HEK293 (cell line): ENCODE results near the gene GNAI2.

Experiments used
- CTCF ChIA-PET: fragments of 350-600 bp; formaldehyde crosslinking; extraction: SDS; loops from one replicate; lab custom pipeline; 2021; ENCODE audit warnings: antibody characterized with exemption; lab: Yijun Ruan, JAX
- POLR2A ChIA-PET: fragments of 300-600 bp; formaldehyde crosslinking; extraction: SDS; loops from one replicate; lab custom pipeline; 2020; ENCODE audit warnings: antibody characterized with exemption, inconsistent platforms; lab: Yijun Ruan, JAX
- H3K27ac ChIP-seq: fragments of 200-500 bp; sonication (Bioruptor generic); 2 replicates; pipeline ENCODE4 v1.5.1; 2014; ENCODE audit warnings: low read depth, low read length, control low read depth, inconsistent platforms; ENCODE audit errors: extremely low read depth
- H3K36me3 ChIP-seq, 2 experiments: fragments of 200-500 bp in 1 of 2; sonication (Bioruptor generic) in 1 of 2; 1 replicate in 1 of 2; 2 replicates in 1 of 2; pipeline ENCODE4 v1.5.1; 2014 to 2017; ENCODE audit warnings: inconsistent platforms in 2 of 2, low read length in 2 of 2; ENCODE audit not compliant: control insufficient read depth in 2 of 2, insufficient read depth in 1 of 2
- H3K4me1 ChIP-seq: fragments of 200-500 bp; sonication (Bioruptor generic); 2 replicates; pipeline ENCODE4 v1.5.1; 2014; ENCODE audit warnings: mild to moderate bottlenecking, low read length, inconsistent platforms; ENCODE audit not compliant: control insufficient read depth, insufficient read depth
- H3K4me3 ChIP-seq: 2 replicates; pipeline ENCODE4 v1.5.1; 2011; ENCODE audit warnings: low read depth, mild to moderate bottlenecking, control low read depth, low read length, moderate library complexity
- H3K9me3 ChIP-seq: fragments of 200-500 bp; sonication (Bioruptor generic); 2 replicates; pipeline ENCODE4 v1.5.1; 2014; ENCODE audit warnings: low read depth, low read length, inconsistent platforms; ENCODE audit not compliant: control insufficient read depth, insufficient read depth
- FEZF1 ChIP-seq: fragments of 450-650 bp; formaldehyde crosslinking; IDR thresholded peaks from 2 replicates; pipeline ENCODE4 v1.5.1; 2016; ENCODE audit warnings: missing biosample characterization, missing genetic modification characterization
- GFI1B ChIP-seq: fragments of 450-650 bp; formaldehyde crosslinking; IDR thresholded peaks from 2 replicates; pipeline ENCODE4 v1.5.1; 2016; ENCODE audit warnings: missing biosample characterization, missing genetic modification characterization
- HOXC10 ChIP-seq: sonication (generic); formaldehyde crosslinking; IDR thresholded peaks from 2 replicates; pipeline ENCODE4 v1.8.1; 2023; ENCODE audit warnings: mild to moderate bottlenecking, missing genetic modification reagents
- MEIS1 ChIP-seq: sonication (generic); formaldehyde crosslinking; IDR thresholded peaks from 2 replicates; pipeline ENCODE4 v1.8.1; 2022; ENCODE audit warnings: missing genetic modification reagents, mild to moderate bottlenecking, borderline replicate concordance
- SCRT1 ChIP-seq: fragments of 450-650 bp; formaldehyde crosslinking; IDR thresholded peaks from 2 replicates; pipeline ENCODE4 v1.5.1; 2016; ENCODE audit warnings: missing biosample characterization, missing genetic modification characterization, borderline replicate concordance
- ZBTB8A ChIP-seq: fragments of 450-650 bp; formaldehyde crosslinking; IDR thresholded peaks from 2 replicates; pipeline ENCODE4 v1.5.1; 2016; ENCODE audit warnings: missing biosample characterization, missing genetic modification characterization
- ZFP3 ChIP-seq: fragments of 450-650 bp; formaldehyde crosslinking; IDR thresholded peaks from 2 replicates; pipeline ENCODE4 v1.5.1; 2016; ENCODE audit warnings: low read depth, missing biosample characterization, missing genetic modification characterization
- ZIC2 ChIP-seq: fragments of 450-650 bp; formaldehyde crosslinking; IDR thresholded peaks from 2 replicates; pipeline ENCODE4 v1.5.1; 2016; ENCODE audit warnings: missing biosample characterization, missing genetic modification characterization
- ZNF174 ChIP-seq: fragments of 450-650 bp; formaldehyde crosslinking; IDR thresholded peaks from 2 replicates; pipeline ENCODE4 v1.5.0; 2017; ENCODE audit warnings: missing biosample characterization, mild to moderate bottlenecking, missing genetic modification characterization
- ZNF248 ChIP-seq: fragments of 450-650 bp; formaldehyde crosslinking; IDR thresholded peaks from 2 replicates; pipeline ENCODE4 v1.5.1; 2017; ENCODE audit warnings: missing biosample characterization, missing genetic modification characterization
- ZNF335 ChIP-seq: fragments of 450-650 bp; formaldehyde crosslinking; conservative IDR thresholded peaks from 2 replicates; pipeline ENCODE4 v1.5.1; 2016; ENCODE audit warnings: missing biosample characterization, missing genetic modification characterization
- ZNF354C ChIP-seq: fragments of 450-650 bp; formaldehyde crosslinking; IDR thresholded peaks from 2 replicates; pipeline ENCODE4 v1.5.1; 2016; ENCODE audit warnings: missing biosample characterization, missing genetic modification characterization, low read depth, borderline replicate concordance
- ZNF404 ChIP-seq: fragments of 450-650 bp; formaldehyde crosslinking; IDR thresholded peaks from 2 replicates; pipeline ENCODE4 v1.5.1; 2017; ENCODE audit warnings: missing biosample characterization, missing genetic modification characterization
- ZNF426 ChIP-seq: fragments of 450-650 bp; formaldehyde crosslinking; IDR thresholded peaks from 2 replicates; pipeline ENCODE4 v1.5.1; 2017; ENCODE audit warnings: missing biosample characterization, missing genetic modification characterization, mild to moderate bottlenecking, inconsistent platforms, moderate library complexity
- ZNF529 ChIP-seq: fragments of 450-650 bp; formaldehyde crosslinking; IDR thresholded peaks from 2 replicates; pipeline ENCODE4 v1.5.1; 2017; ENCODE audit warnings: missing genetic modification characterization, missing biosample characterization; ENCODE audit not compliant: insufficient replicate concordance
- ZNF530 ChIP-seq: fragments of 450-650 bp; formaldehyde crosslinking; IDR thresholded peaks from 2 replicates; pipeline ENCODE4 v1.5.1; 2016; ENCODE audit warnings: low read depth, missing biosample characterization, missing genetic modification characterization
- ZNF600 ChIP-seq: fragments of 450-650 bp; formaldehyde crosslinking; IDR thresholded peaks from 2 replicates; pipeline ENCODE4 v1.5.1; 2016; ENCODE audit warnings: missing biosample characterization, missing genetic modification characterization
- ZNF610 ChIP-seq: fragments of 450-650 bp; formaldehyde crosslinking; IDR thresholded peaks from 2 replicates; pipeline ENCODE4 v1.5.1; 2016; ENCODE audit warnings: missing biosample characterization, missing genetic modification characterization, borderline replicate concordance
- ZNF621 ChIP-seq: fragments of 450-650 bp; formaldehyde crosslinking; IDR thresholded peaks from 2 replicates; pipeline ENCODE4 v1.5.1; 2017; ENCODE audit warnings: missing biosample characterization, missing genetic modification characterization
- ZNF623 ChIP-seq: fragments of 450-650 bp; formaldehyde crosslinking; IDR thresholded peaks from 2 replicates; pipeline ENCODE4 v1.5.1; 2016; ENCODE audit warnings: missing biosample characterization, missing genetic modification characterization
- ZNF660 ChIP-seq: fragments of 450-650 bp; IDR thresholded peaks from 2 replicates; pipeline ENCODE4 v1.5.1; 2018; ENCODE audit warnings: missing biosample characterization, mild to moderate bottlenecking, missing genetic modification characterization
- ZNF768 ChIP-seq: fragments of 450-650 bp; formaldehyde crosslinking; IDR thresholded peaks from 2 replicates; pipeline ENCODE4 v1.5.1; 2018; ENCODE audit warnings: missing biosample characterization, mild to moderate bottlenecking, missing genetic modification characterization
- ZNF843 ChIP-seq: fragments of 450-650 bp; formaldehyde crosslinking; IDR thresholded peaks from 2 replicates; pipeline ENCODE4 v1.5.1; 2016; ENCODE audit warnings: missing biosample characterization, missing genetic modification characterization
- TF ChIP-seq, protein P1 (sequence below): fragments of 450-650 bp; formaldehyde crosslinking; IDR thresholded peaks from 2 replicates; pipeline ENCODE4 v1.5.1; 2016; ENCODE audit warnings: missing biosample characterization, missing genetic modification characterization
- TF ChIP-seq, protein P2 (sequence below): fragments of 450-650 bp; formaldehyde crosslinking; IDR thresholded peaks from 2 replicates; pipeline ENCODE4 v1.5.1; 2016; ENCODE audit warnings: missing biosample characterization, missing genetic modification characterization
- TF ChIP-seq, protein P3 (sequence below): fragments of 450-650 bp; IDR thresholded peaks from 2 replicates; pipeline ENCODE4 v1.5.1; 2018; ENCODE audit warnings: missing biosample characterization, missing genetic modification characterization
- TF ChIP-seq, protein P4 (sequence below): fragments of 450-650 bp; formaldehyde crosslinking; optimal IDR thresholded peaks from 2 replicates; pipeline ENCODE3; 2016; ENCODE audit warnings: missing biosample characterization, mild to moderate bottlenecking, missing genetic modification characterization

GNAI2 gene

DNA sequence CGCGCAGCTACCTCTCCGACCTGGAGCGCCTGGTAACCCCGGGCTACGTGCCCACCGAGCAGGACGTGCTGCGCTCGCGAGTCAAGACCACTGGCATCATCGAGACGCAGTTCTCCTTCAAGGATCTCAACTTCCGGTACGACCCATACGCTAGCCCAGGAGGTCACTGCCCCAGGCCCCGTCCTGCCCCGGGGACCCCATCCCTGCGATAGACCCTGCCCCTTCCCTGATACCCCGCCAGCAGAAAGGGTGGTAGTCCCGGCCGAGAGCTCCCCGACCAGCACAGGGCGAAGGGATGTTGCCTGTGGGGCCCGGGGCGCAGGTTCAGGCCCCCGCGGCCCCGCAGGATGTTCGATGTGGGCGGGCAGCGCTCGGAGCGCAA lies 42.3 kb upstream of the GNAI2 start:
- TF ChIP-seq ZNF610 (tag by site-specific recombination): no peak
- TF ChIP-seq, protein P1, sequence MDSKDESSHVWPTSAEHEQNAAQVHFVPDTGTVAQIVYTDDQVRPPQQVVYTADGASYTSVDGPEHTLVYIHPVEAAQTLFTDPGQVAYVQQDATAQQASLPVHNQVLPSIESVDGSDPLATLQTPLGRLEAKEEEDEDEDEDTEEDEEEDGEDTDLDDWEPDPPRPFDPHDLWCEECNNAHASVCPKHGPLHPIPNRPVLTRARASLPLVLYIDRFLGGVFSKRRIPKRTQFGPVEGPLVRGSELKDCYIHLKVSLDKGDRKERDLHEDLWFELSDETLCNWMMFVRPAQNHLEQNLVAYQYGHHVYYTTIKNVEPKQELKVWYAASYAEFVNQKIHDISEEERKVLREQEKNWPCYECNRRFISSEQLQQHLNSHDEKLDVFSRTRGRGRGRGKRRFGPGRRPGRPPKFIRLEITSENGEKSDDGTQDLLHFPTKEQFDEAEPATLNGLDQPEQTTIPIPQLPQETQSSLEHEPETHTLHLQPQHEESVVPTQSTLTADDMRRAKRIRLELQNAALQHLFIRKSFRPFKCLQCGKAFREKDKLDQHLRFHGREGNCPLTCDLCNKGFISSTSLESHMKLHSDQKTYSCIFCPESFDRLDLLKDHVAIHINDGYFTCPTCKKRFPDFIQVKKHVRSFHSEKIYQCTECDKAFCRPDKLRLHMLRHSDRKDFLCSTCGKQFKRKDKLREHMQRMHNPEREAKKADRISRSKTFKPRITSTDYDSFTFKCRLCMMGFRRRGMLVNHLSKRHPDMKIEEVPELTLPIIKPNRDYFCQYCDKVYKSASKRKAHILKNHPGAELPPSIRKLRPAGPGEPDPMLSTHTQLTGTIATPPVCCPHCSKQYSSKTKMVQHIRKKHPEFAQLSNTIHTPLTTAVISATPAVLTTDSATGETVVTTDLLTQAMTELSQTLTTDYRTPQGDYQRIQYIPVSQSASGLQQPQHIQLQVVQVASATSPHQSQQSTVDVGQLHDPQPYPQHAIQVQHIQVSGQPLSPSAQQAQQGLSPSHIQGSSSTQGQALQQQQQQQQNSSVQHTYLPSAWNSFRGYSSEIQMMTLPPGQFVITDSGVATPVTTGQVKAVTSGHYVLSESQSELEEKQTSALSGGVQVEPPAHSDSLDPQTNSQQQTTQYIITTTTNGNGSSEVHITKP (tag by site-specific recombination): no peak
- TF ChIP-seq ZNF843: no peak
- TF ChIP-seq MEIS1 (CRISPR knock-in tag): no peak
- no peak for TF ChIP-seq SCRT1 (tag by site-specific recombination)
- TF ChIP-seq ZNF426 (tag by site-specific recombination): no peak
- no peak for TF ChIP-seq ZNF768
- TF ChIP-seq ZNF530 (tag by site-specific recombination): no peak
- no peak for TF ChIP-seq ZNF335 (tag by site-specific recombination)
- no peak for TF ChIP-seq ZNF621 (tag by site-specific recombination)
- no peak for TF ChIP-seq ZNF660 (tag by site-specific recombination)
- TF ChIP-seq, protein P2, sequence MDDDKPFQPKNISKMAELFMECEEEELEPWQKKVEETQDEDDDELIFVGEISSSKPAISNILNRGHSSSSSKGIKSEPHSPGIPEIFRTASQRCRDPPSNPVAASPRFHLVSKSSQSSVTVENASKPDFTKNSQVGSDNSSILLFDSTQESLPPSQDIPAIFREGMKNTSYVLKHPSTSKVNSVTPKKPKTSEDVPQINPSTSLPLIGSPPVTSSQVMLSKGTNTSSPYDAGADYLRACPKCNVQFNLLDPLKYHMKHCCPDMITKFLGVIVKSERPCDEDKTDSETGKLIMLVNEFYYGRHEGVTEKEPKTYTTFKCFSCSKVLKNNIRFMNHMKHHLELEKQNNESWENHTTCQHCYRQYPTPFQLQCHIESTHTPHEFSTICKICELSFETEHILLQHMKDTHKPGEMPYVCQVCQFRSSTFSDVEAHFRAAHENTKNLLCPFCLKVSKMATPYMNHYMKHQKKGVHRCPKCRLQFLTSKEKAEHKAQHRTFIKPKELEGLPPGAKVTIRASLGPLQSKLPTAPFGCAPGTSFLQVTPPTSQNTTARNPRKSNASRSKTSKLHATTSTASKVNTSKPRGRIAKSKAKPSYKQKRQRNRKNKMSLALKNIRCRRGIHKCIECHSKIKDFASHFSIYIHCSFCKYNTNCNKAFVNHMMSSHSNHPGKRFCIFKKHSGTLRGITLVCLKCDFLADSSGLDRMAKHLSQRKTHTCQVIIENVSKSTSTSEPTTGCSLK (tag by site-specific recombination): no peak
- no peak for TF ChIP-seq GFI1B (tag by site-specific recombination)
- TF ChIP-seq ZIC2 (tag by site-specific recombination): no peak
- TF ChIP-seq ZNF248: no peak
- TF ChIP-seq, protein P3, sequence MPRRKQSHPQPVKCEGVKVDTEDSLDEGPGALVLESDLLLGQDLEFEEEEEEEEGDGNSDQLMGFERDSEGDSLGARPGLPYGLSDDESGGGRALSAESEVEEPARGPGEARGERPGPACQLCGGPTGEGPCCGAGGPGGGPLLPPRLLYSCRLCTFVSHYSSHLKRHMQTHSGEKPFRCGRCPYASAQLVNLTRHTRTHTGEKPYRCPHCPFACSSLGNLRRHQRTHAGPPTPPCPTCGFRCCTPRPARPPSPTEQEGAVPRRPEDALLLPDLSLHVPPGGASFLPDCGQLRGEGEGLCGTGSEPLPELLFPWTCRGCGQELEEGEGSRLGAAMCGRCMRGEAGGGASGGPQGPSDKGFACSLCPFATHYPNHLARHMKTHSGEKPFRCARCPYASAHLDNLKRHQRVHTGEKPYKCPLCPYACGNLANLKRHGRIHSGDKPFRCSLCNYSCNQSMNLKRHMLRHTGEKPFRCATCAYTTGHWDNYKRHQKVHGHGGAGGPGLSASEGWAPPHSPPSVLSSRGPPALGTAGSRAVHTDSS: no peak
- Histone ChIP-seq H3K9me3 (no peaks in the 10 kb centered on the region), H3K4me1 (no peaks in the 10 kb centered on the region), H3K27ac (no peak overlapping the region), H3K36me3 (no peaks in the 10 kb centered on the region), H3K4me3 (no peak overlapping the region)
- ChIA-PET POLR2A (interaction anchor here (1.3 to 1.5 kb wide), 2 partner anchors 32 to 42 kb away, joined by 7 read pairs; partner anchors contain the start of gene GNAI2), CTCF (interaction anchor here (0.8 to 7.7 kb wide), 20 partner anchors 10 to 150 kb away, joined by 3 to 237 read pairs (median 11); partner anchors contain the start of genes LSMEM2, SLC38A3 and TUSC2)

DNA sequence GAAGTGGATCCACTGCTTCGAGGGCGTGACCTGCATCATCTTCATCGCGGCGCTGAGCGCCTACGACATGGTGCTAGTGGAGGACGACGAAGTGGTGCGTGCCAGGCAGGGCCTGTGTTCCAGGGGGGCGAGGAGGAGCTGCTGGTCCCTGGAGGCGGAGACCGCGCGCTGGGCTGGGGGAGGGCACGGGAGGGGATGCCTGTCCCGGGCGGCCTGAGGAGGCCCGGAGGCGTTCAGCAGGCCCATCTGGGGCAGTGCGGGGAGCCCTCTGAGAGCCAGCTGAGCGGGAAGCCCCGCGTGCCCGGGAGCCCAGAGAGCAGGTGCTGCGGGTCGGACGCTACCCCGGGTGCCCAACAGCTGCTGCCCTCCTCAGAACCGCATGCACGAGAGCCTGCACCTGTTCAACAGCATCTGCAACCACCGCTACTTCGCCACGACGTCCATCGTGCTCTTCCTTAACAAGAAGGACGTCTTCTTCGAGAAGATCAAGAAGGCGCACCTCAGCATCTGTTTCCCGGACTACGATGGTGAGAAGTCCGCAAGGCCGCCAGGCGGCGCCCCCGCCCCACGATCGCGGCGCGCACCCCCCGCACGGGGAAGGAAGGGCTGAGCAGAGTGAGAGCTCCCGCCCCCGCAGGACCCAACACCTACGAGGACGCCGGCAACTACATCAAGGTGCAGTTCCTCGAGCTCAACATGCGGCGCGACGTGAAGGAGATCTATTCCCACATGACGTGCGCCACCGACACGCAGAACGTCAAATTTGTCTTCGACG lies 41.7 kb upstream of the GNAI2 start:
- Histone ChIP-seq H3K4me3 (no peak overlapping the region), H3K4me1 (no peaks in the 10 kb centered on the region), H3K9me3 (no peaks in the 10 kb centered on the region), H3K36me3 (no peaks in the 10 kb centered on the region), H3K27ac (no peak overlapping the region)
- CTCF ChIA-PET: interaction anchor here (0.6 to 7.7 kb wide), 37 partner anchors 10 to 192 kb away, joined by 3 to 237 read pairs (median 6); partner anchors contain the start of genes GNAI2, LSMEM2, SEMA3B and SLC38A3
- POLR2A ChIA-PET: interaction anchor here (0.5 to 1.5 kb wide), 8 partner anchors 10 to 1149 kb away, joined by 3 to 7 read pairs (median 4); partner anchors contain the start of genes GNAI2, HYAL3, NAA80 and SLC38A3
- TF ChIP-seq ZNF623 (tag by site-specific recombination): no peak
- TF ChIP-seq HOXC10 (CRISPR knock-in tag): no peak
- TF ChIP-seq ZNF174 (tag by site-specific recombination): no peak
- peak; percentile 18; the same call in 1 of the 2 replicates for TF ChIP-seq ZNF600 (tag by site-specific recombination)
- TF ChIP-seq ZFP3 (tag by site-specific recombination): no peak
- TF ChIP-seq, protein P4, sequence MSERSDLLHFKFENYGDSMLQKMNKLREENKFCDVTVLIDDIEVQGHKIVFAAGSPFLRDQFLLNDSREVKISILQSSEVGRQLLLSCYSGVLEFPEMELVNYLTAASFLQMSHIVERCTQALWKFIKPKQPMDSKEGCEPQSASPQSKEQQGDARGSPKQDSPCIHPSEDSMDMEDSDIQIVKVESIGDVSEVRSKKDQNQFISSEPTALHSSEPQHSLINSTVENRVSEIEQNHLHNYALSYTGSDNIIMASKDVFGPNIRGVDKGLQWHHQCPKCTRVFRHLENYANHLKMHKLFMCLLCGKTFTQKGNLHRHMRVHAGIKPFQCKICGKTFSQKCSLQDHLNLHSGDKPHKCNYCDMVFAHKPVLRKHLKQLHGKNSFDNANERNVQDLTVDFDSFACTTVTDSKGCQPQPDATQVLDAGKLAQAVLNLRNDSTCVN (tag by site-specific recombination): peak; percentile 51
- TF ChIP-seq ZNF426 (tag by site-specific recombination): no peak
- no peak for TF ChIP-seq FEZF1 (tag by site-specific recombination)
- no peak for TF ChIP-seq ZNF529
- no peak for TF ChIP-seq ZNF404
- no peak for TF ChIP-seq ZNF354C (tag by site-specific recombination)
- 0 out of 2 replicates have a peak, but pooled peaks have one; percentile 26 for TF ChIP-seq ZBTB8A
